Mesendoderm (in vitro differentiated cells): ENCODE data around the gene LRP8.
A peak's percentile ranks its signal among the peaks of the same experiment; 100 is the strongest.

ENCODE experiments used
- DNase-seq: peaks from one replicate; pipeline ENCODE4 v3.0.0; 2013
- H2AK5ac ChIP-seq: 2 replicates; pipeline ENCODE4 v1.6.1; 2013; ENCODE audit warnings: low read length, inconsistent platforms
- H2BK120ac ChIP-seq: 2 replicates; pipeline ENCODE4 v1.6.1; 2013; ENCODE audit warnings: low read depth, mild to moderate bottlenecking, low read length, moderate library complexity, mixed read lengths
- H2BK15ac ChIP-seq: replicated peaks from 2 replicates; pipeline ENCODE4 v1.6.1; 2013; ENCODE audit warnings: low read depth, mild to moderate bottlenecking, moderate library complexity
- H2BK5ac ChIP-seq: 2 replicates; pipeline ENCODE4 v1.6.1; 2013; ENCODE audit warnings: low read length, inconsistent platforms
- H3K18ac ChIP-seq: 2 replicates; pipeline ENCODE4 v1.6.1; 2013; ENCODE audit warnings: mild to moderate bottlenecking, low read length, mixed read lengths
- H3K23ac ChIP-seq: one replicate; pipeline ENCODE4 v1.6.1; 2013; ENCODE audit warnings: low read length
- H3K27ac ChIP-seq: 2 replicates; pipeline ENCODE4 v1.5.1; 2013; ENCODE audit warnings: low read depth, mild to moderate bottlenecking, inconsistent platforms, low read length, moderate library complexity
- H3K27me3 ChIP-seq: 2 replicates; pipeline ENCODE4 v1.6.1; 2013; ENCODE audit warnings: low read length, control low read depth, mild to moderate bottlenecking, inconsistent platforms; ENCODE audit not compliant: insufficient read depth, poor library complexity
- H3K36me3 ChIP-seq: 2 replicates; pipeline ENCODE4 v1.6.1; 2013; ENCODE audit warnings: low read length, inconsistent platforms; ENCODE audit not compliant: control insufficient read depth, insufficient read depth
- H3K4ac ChIP-seq: one replicate; pipeline ENCODE4 v1.6.1; 2013; ENCODE audit warnings: low read depth, mild to moderate bottlenecking, low read length, moderate library complexity
- H3K4me1 ChIP-seq: 2 replicates; pipeline ENCODE4 v1.6.1; 2013; ENCODE audit warnings: low read depth, low read length, inconsistent platforms; ENCODE audit not compliant: control insufficient read depth
- H3K4me2 ChIP-seq: 2 replicates; pipeline ENCODE4 v1.6.1; 2013; ENCODE audit warnings: low read length
- H3K4me3 ChIP-seq: 2 replicates; pipeline ENCODE4 v1.5.1; 2013; ENCODE audit warnings: mild to moderate bottlenecking, low read length
- H3K56ac ChIP-seq: one replicate; pipeline ENCODE4 v1.6.1; 2013; ENCODE audit warnings: low read length
- H3K79me1 ChIP-seq: 2 replicates; pipeline ENCODE4 v1.6.1; 2013; ENCODE audit warnings: low read length, inconsistent platforms
- H3K79me2 ChIP-seq: 2 replicates; pipeline ENCODE4 v1.6.1; 2013; ENCODE audit warnings: mild to moderate bottlenecking, low read length; ENCODE audit not compliant: control insufficient read depth, insufficient read depth
- H3K9ac ChIP-seq: 2 replicates; pipeline ENCODE4 v1.6.1; 2013; ENCODE audit warnings: low read length, inconsistent platforms
- H4K5ac ChIP-seq: one replicate; pipeline ENCODE4 v1.6.1; 2013; ENCODE audit warnings: low read length
- H4K8ac ChIP-seq: one replicate; pipeline ENCODE4 v1.6.1; 2013; ENCODE audit warnings: low read depth, mild to moderate bottlenecking, control low read depth, low read length, moderate library complexity
- WGBS: extraction: QIAGEN DNeasy Blood & Tissue Kit; methylation state at CpG from one replicate; pipeline ENCODE4 v1.1.7; 2013; ENCODE audit warnings: low lambda C conversion rate, missing lambda C conversion rate; ENCODE audit not compliant: insufficient coverage; ENCODE audit errors: extremely low coverage; 5-methylcytosine and 5-hydroxymethylcytosine counted together

LRP8 gene

DNA sequence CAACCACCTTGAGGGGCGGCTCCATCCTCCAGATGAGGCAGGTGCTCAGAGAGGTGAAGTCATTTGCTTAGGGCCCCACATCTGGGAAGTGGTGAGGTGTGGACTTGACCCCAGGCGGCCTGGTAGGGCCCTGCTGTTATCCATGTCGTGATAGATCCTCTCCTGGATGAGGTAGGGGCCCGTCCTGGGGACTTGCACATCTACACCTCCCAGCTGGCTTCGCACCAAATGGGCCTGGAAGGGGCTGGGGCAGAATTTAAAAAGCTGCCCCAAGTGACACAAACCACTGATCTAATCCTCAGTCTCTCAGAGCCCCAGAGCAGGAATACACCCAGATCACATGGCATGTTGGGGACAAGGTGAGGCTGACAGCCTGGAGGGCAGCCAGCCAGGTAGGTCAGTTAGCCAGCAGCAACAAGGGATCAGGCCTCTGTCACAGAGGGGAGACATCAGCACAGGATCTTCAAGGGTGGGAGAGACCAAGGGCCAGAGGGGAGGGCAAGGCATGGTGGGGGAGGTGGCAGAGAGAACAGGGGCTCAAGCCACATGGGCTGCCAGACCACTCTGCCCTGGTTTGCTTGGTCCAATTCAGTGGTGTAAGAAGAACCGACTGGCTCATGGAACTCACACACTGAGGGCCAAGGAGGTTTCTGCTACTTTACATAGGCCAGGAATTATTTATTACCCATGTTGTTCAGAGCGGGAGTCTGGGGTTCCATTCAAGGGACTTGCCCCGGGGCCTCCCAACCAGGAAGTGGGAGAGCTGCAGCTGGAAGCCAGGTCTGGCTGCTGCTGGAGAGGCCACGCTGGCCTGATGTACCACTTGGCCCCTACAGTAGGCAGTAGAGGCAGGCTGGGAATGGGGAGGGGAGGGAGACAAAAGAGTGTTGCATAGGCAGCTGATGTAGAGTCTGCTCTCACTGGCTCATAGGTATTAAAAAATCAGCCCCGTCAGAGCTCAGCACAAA, 12.1 kb downstream of the LRP8 start:
- H3K4ac ChIP-seq, result no peak overlapping the region
- H3K4me1 ChIP-seq, result peaks cover 4% of the 10 kb centered on the region
- H2BK5ac ChIP-seq, result no peak overlapping the region
- no peak overlapping the region for H2AK5ac ChIP-seq
- H3K36me3 ChIP-seq, result peaks cover 17% of the 10 kb centered on the region
- peak; percentile 79 for DNase-seq
- peak overlapping the region; percentile 56 for H3K56ac ChIP-seq
- peaks cover 36% of the 10 kb centered on the region for H3K79me2 ChIP-seq
- no peak overlapping the region for H3K4me3 ChIP-seq
- no CpG with 5 or more reads among the region's 10 CpGs for WGBS
- H4K8ac ChIP-seq, result no peak overlapping the region
- H2BK120ac ChIP-seq, result no peak overlapping the region
- H3K27me3 ChIP-seq, result no peaks in the 10 kb centered on the region
- no peak overlapping the region for H2BK15ac ChIP-seq
- no peak overlapping the region for H4K5ac ChIP-seq
- peak overlapping the region; percentile 17 for H3K9ac ChIP-seq
- no peak overlapping the region for H3K23ac ChIP-seq
- no peak overlapping the region for H3K18ac ChIP-seq
- no peak overlapping the region for H3K27ac ChIP-seq
- peaks cover 57% of the 10 kb centered on the region for H3K79me1 ChIP-seq
- H3K4me2 ChIP-seq, result no peak overlapping the region

DNA sequence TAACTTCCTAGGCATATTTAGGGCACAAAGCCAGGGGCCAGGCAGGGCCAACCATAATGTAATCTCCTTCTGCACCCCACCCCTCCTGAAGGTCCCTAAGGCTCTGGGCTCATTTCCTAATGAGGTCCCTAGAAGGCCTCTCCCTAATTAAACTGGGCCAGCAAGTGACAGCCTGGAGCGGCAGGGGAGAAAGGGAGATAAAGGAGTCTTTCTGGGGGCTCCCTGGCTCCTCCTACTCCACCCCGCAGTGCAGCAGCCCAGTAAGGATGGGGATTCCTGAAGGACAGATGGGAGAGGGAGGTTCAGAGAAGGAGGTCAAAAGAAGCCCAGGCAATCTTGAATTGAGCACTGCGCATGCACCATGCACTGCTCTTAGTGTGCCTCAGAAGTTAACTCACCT, 12.8 kb downstream of the LRP8 start:
- no peak overlapping the region for H3K9ac ChIP-seq

DNA sequence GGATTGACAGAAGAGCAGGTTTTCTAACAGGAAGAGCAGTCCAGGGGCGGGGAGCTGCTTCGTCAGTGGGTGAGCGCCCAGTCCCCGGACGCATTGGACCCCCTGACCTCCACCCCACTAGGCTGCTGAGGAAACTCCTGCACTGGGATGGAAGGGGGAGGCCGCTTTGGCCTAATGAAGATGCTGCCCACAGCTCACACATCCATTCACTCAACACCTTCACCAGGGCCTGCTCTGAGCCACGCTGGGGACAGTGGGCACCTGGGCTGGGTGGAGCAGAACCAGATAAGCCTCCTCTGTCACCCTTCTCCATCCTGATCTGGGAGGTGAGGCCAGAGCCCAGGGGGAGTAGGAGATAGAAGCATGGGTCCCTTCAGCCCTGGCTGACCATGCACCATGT, 13.3 kb downstream of the LRP8 start:
- Histone ChIP-seq H2BK5ac (no peak overlapping the region), H3K79me2 (peaks cover 26% of the 10 kb centered on the region), H3K4me1 (peaks cover 4% of the 10 kb centered on the region), H2AK5ac (no peak overlapping the region), H3K27me3 (no peaks in the 10 kb centered on the region), H3K56ac (no peak overlapping the region), H3K18ac (no peak overlapping the region), H3K27ac (no peak overlapping the region), H3K4me3 (no peak overlapping the region), H3K4ac (no peak overlapping the region), H3K79me1 (peaks cover 48% of the 10 kb centered on the region), H2BK120ac (no peak overlapping the region), H2BK15ac (no peak overlapping the region), H4K5ac (no peak overlapping the region), H3K23ac (no peak overlapping the region), H3K36me3 (peaks cover 10% of the 10 kb centered on the region), H4K8ac (no peak overlapping the region), H3K4me2 (no peak overlapping the region), H3K9ac (no peak overlapping the region)
- WGBS, result no CpG with 5 or more reads among the region's 7 CpGs
- DNase-seq, result no peak

More for the DNA sequence above, 12.8 kb downstream of the LRP8 start:
- H2BK5ac ChIP-seq, result no peak overlapping the region
- H3K18ac ChIP-seq, result no peak overlapping the region
- no peak overlapping the region for H2BK120ac ChIP-seq
- WGBS, result no CpG with 5 or more reads among the region's 3 CpGs
- no peak overlapping the region for H3K56ac ChIP-seq
- H3K27ac ChIP-seq, result no peak overlapping the region
- no peak overlapping the region for H3K4me2 ChIP-seq
- H3K4ac ChIP-seq, result no peak overlapping the region
- H3K4me1 ChIP-seq, result peaks cover 4% of the 10 kb centered on the region
- no peaks in the 10 kb centered on the region for H3K27me3 ChIP-seq
- H4K8ac ChIP-seq, result no peak overlapping the region
- H3K23ac ChIP-seq, result no peak overlapping the region
- H3K79me1 ChIP-seq, result peaks cover 51% of the 10 kb centered on the region
- peaks cover 14% of the 10 kb centered on the region for H3K36me3 ChIP-seq
- no peak overlapping the region for H2BK15ac ChIP-seq
- no peak overlapping the region for H4K5ac ChIP-seq
- no peak overlapping the region for H3K4me3 ChIP-seq
- H2AK5ac ChIP-seq, result no peak overlapping the region
- peaks cover 30% of the 10 kb centered on the region for H3K79me2 ChIP-seq
- DNase-seq, result no peak

DNA sequence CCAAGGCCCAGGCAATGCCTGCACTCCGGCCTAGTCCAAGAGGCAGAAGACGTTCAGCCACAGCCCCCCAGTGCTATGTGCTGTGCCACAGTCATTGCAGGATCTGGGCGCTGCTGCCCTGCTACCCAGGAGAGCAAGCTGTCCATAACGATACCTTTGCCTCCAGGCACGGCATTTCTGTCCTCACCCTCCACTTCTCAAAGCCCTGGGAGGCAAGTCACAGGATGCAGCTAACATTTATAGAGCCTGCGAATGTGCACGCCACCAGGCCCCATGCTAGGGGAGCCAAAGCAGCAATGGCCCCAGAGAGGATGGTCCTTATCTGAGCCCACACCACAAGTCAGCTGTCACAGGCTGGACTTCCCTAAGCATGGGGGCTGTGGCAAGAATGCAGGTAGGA, 13.8 kb downstream of the LRP8 start:
- no peak overlapping the region for H3K4me3 ChIP-seq
- DNase-seq, result no peak
- WGBS, result no CpG with 5 or more reads among the region's 7 CpGs
- H3K79me2 ChIP-seq, result peaks cover 23% of the 10 kb centered on the region
- no peaks in the 10 kb centered on the region for H3K27me3 ChIP-seq
- peaks cover 4% of the 10 kb centered on the region for H3K4me1 ChIP-seq
- H3K4ac ChIP-seq, result no peak overlapping the region
- no peak overlapping the region for H2BK15ac ChIP-seq
- no peak overlapping the region for H2AK5ac ChIP-seq
- no peak overlapping the region for H3K27ac ChIP-seq
- peaks cover 48% of the 10 kb centered on the region for H3K79me1 ChIP-seq
- no peak overlapping the region for H4K8ac ChIP-seq
- H4K5ac ChIP-seq, result no peak overlapping the region
- H3K18ac ChIP-seq, result no peak overlapping the region
- no peak overlapping the region for H2BK120ac ChIP-seq
- H3K9ac ChIP-seq, result no peak overlapping the region
- H3K36me3 ChIP-seq, result peaks cover 10% of the 10 kb centered on the region
- no peak overlapping the region for H3K23ac ChIP-seq
- H3K4me2 ChIP-seq, result no peak overlapping the region
- H3K56ac ChIP-seq, result no peak overlapping the region
- no peak overlapping the region for H2BK5ac ChIP-seq

DNA sequence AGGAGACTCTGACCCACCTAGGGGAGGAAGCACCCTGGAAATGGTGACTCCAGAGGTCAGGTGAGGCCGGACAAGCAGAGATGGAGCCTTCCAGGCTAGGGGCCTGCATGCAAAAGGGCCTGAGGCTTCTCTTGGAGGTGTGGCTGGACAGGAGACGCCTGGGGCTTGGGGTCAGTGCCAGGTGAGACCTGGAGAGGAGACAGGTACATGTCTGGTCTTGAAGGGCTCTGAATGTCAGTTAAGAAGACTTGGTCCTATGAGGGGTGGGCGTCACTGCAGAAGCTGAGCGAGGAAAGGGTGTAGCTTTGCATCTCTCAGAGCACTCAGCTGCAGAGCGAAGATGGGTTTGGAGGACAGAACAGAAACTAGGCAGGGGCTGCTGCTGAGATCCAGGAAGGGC, 14.3 kb downstream of the LRP8 start:
- H3K27me3 ChIP-seq, result no peaks in the 10 kb centered on the region
- H2BK5ac ChIP-seq, result no peak overlapping the region
- no peak overlapping the region for H4K5ac ChIP-seq
- peaks cover 49% of the 10 kb centered on the region for H3K79me1 ChIP-seq
- H4K8ac ChIP-seq, result no peak overlapping the region
- H2AK5ac ChIP-seq, result no peak overlapping the region
- H2BK120ac ChIP-seq, result no peak overlapping the region
- WGBS, result no CpG with 5 or more reads among the region's 5 CpGs
- H3K4me1 ChIP-seq, result peaks cover 4% of the 10 kb centered on the region
- H3K36me3 ChIP-seq, result peaks cover 10% of the 10 kb centered on the region
- H3K18ac ChIP-seq, result no peak overlapping the region
- no peak overlapping the region for H3K4ac ChIP-seq
- DNase-seq, result no peak
- no peak overlapping the region for H3K23ac ChIP-seq
- H3K4me3 ChIP-seq, result no peak overlapping the region
- H3K4me2 ChIP-seq, result no peak overlapping the region
- H3K9ac ChIP-seq, result no peak overlapping the region
- H3K79me2 ChIP-seq, result peaks cover 23% of the 10 kb centered on the region
- no peak overlapping the region for H3K27ac ChIP-seq
- no peak overlapping the region for H2BK15ac ChIP-seq
- H3K56ac ChIP-seq, result no peak overlapping the region
